ENCODE measurements around the gene OR5T2. TPM values are rescaled to one million over a fixed set of nuclear protein-coding genes. Genes with fewer than 3 reads are reported as not detected.

OR5T2 gene
- total RNA-seq, 1 experiment from 2014 or later, result not detected

DNA sequence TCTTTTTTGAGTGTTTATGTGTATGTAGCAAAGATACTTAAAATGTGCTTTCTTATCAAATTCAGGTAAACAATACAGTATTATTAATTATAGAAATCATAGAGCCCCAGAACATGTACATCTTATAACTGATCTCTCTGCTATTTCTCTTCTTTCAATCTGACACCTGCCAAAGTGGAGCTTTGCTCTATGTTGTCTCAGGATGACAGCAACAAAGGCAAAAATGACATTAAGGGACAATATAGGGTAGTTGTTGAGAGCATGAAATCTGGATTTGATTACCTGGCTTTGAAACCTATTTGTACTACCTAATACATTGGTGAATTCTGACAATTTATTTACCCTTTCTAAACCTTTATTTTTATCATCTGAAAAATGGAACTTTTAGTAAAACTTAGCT lies 50.6 kb downstream of the OR5T2 start:
- Histone ChIP-seq H3K9me3 (ENCODE audit: control insufficient read depth, low read depth, low read length) (peaks cover 11% of the 10 kb centered on the region), H3K27ac (ENCODE audit: insufficient read length, low read depth, low read length) (no peak overlapping the region), H2AK5ac (ENCODE audit: insufficient read length, low read length) (no peak overlapping the region), H2BK15ac (ENCODE audit: low read depth, low read length) (no peak overlapping the region), H3K4ac (ENCODE audit: low read depth, low read length) (no peak overlapping the region), H3K56ac (ENCODE audit: insufficient read length, low read depth, low read length) (no peak overlapping the region), H3K79me2 (ENCODE audit: insufficient read depth, low read length) (no peaks in the 10 kb centered on the region), H3K18ac (ENCODE audit: insufficient read length, low read depth, low read length) (no peak overlapping the region), H2BK120ac (ENCODE audit: low read depth, low read length, poor library complexity, severe bottlenecking) (no peak overlapping the region), H3K27me3 (ENCODE audit: insufficient read depth, low read length) (no peaks in the 10 kb centered on the region), H2AFZ (ENCODE audit: low read length) (no peak overlapping the region), H2BK12ac (ENCODE audit: insufficient read length, low read depth, low read length) (no peak overlapping the region), H4K91ac (ENCODE audit: insufficient read length, low read depth, low read length) (no peak overlapping the region), H3K23me2 (ENCODE audit: insufficient read length, low read depth, low read length, poor library complexity, severe bottlenecking) (no peaks in the 10 kb centered on the region), H3K4me2 (ENCODE audit: insufficient read depth, insufficient read length, low read length) (no peak overlapping the region), H4K8ac (replicated peaks; ENCODE audit: insufficient read length, low read depth, low read length) (no peak overlapping the region), H4K20me1 (ENCODE audit: control insufficient read depth, insufficient read depth, insufficient read length) (no peaks in the 10 kb centered on the region), H2BK5ac (ENCODE audit: insufficient read length, low read length) (no peak overlapping the region), H3K9ac (ENCODE audit: extremely low read depth, insufficient read length, low read length) (no peak overlapping the region), H3K14ac (ENCODE audit: insufficient read depth, low read length) (no peak overlapping the region), H2BK20ac (ENCODE audit: low read depth, low read length, poor library complexity, severe bottlenecking) (no peak overlapping the region), H3K4me1 (ENCODE audit: insufficient read depth, low read length) (no peaks in the 10 kb centered on the region), H3K79me1 (ENCODE audit: insufficient read depth, low read depth, low read length, poor library complexity, severe bottlenecking) (no peaks in the 10 kb centered on the region), H3T11ph (ENCODE audit: low read length) (no peak overlapping the region), H4K5ac (ENCODE audit: insufficient read length, low read depth, low read length) (no peak overlapping the region), H3K23ac (ENCODE audit: insufficient read length, low read depth, low read length) (no peak overlapping the region)
- no peak for DNase-seq
- Mint-ChIP-seq H3K4me1 (no peaks in the 10 kb centered on the region), H3K4me3 (no peak overlapping the region), H3K27ac (no peak overlapping the region), H3K27me3 (ENCODE audit: low read depth) (no peaks in the 10 kb centered on the region), H3K9me3 (peaks cover 24 to 46% of the 10 kb centered on the region in 2 experiments), H3K36me3 (ENCODE audit: insufficient read depth in 1 of 3, low read depth in 3 of 3) (peaks cover 5 to 9% (median 7%) of the 10 kb centered on the region in 3 experiments; a peak in 6 of 7 replicates)
- TF ChIP-seq, protein P1, sequence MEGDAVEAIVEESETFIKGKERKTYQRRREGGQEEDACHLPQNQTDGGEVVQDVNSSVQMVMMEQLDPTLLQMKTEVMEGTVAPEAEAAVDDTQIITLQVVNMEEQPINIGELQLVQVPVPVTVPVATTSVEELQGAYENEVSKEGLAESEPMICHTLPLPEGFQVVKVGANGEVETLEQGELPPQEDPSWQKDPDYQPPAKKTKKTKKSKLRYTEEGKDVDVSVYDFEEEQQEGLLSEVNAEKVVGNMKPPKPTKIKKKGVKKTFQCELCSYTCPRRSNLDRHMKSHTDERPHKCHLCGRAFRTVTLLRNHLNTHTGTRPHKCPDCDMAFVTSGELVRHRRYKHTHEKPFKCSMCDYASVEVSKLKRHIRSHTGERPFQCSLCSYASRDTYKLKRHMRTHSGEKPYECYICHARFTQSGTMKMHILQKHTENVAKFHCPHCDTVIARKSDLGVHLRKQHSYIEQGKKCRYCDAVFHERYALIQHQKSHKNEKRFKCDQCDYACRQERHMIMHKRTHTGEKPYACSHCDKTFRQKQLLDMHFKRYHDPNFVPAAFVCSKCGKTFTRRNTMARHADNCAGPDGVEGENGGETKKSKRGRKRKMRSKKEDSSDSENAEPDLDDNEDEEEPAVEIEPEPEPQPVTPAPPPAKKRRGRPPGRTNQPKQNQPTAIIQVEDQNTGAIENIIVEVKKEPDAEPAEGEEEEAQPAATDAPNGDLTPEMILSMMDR (conservative IDR thresholded peaks at IDR 0.05), result no peak

Other genes starting within 250 kb of the OR5T2 start
- gene OR5F1, start 239.6 kb downstream of the OR5T2 start, total RNA-seq (2021), result not detected in 2 replicates
- gene OR5AS1, start 206.6 kb downstream of the OR5T2 start, total RNA-seq (2021), result not detected in 2 replicates
- not detected in 2 replicates for gene OR8I2, start 140.9 kb downstream of the OR5T2 start, total RNA-seq (2021)
- gene OR8H2, start 130.6 kb downstream of the OR5T2 start, total RNA-seq (2021), result not detected in 2 replicates
- not detected in 2 replicates for gene OR8H3, start 111.9 kb downstream of the OR5T2 start, total RNA-seq (2021)
- gene OR8J3, start 94.1 kb downstream of the OR5T2 start, total RNA-seq (2021), result not detected in 2 replicates
- not detected in 2 replicates for gene OR8K5, start 73.9 kb downstream of the OR5T2 start, total RNA-seq (2021)
- gene OR5J2, start 57.6 kb downstream of the OR5T2 start, total RNA-seq (2021), result not detected in 2 replicates
- not detected in 2 replicates for gene OR5T3, start 18.0 kb upstream of the OR5T2 start, total RNA-seq (2021)
- gene OR5T1, start 39.9 kb upstream of the OR5T2 start, total RNA-seq (2021), result not detected in 2 replicates
- not detected in 2 replicates for gene OR8H1, start 58.0 kb upstream of the OR5T2 start, total RNA-seq (2021)
- gene OR8K3, start 80.9 kb upstream of the OR5T2 start, total RNA-seq (2021), result not detected in 2 replicates
- gene OR8K1, start 111.8 kb upstream of the OR5T2 start, total RNA-seq (2021), result not detected in 2 replicates
- gene OR8J1, start 120.0 kb upstream of the OR5T2 start, total RNA-seq (2021), result not detected in 2 replicates
- gene OR8U1, start 141.4 kb upstream of the OR5T2 start, total RNA-seq (2021), result not detected in 2 replicates
- not detected in 2 replicates for gene OR5AL1, start 178.4 kb upstream of the OR5T2 start, total RNA-seq (2021)
- not detected in 2 replicates for gene OR5M3, start 239.1 kb upstream of the OR5T2 start, total RNA-seq (2021)